ENCODE measurements around the gene USP20.

GRCh38 chr9:129851821-129852220, 16.6 kb downstream of the USP20 start:
- no peak for TF ChIP-seq POLR2AphosphoS5 (IDR thresholded peaks at IDR 0.05; ENCODE audit: insufficient read depth, low read depth, low read length)
- no peak for TF ChIP-seq EZH2 (IDR thresholded peaks at IDR 0.05; ENCODE audit: borderline replicate concordance, low read depth, low read length, severe bottlenecking)
- no peak for TF ChIP-seq CTCF (IDR thresholded peaks at IDR 0.05; ENCODE audit: extremely low read depth in 1 of 2, insufficient read depth in 1 of 2, low read depth in 1 of 2, low read length in 2 of 2)
- TF ChIP-seq POLR2A (IDR thresholded peaks at IDR 0.05; ENCODE audit: low read depth, low read length) = no peak
